WERI-Rb-1 (cell line): ENCODE results near the gene ITGA2.

Source experiments
- DNase-seq: peaks from one replicate; pipeline ENCODE4 v3.0.0-alpha.2; 2020
- H3K27ac ChIP-seq: fragments of 250-450 bp; sonication (Bioruptor Pico); 2 replicates; pipeline ENCODE4 v1.5.1; 2020; ENCODE audit warnings: mild to moderate bottlenecking, moderate library complexity
- H3K27me3 ChIP-seq: fragments of 250-450 bp; sonication (Bioruptor Pico); 2 replicates; pipeline ENCODE4 v1.5.1; 2021; ENCODE audit warnings: mild to moderate bottlenecking, low read depth, moderate library complexity; ENCODE audit not compliant: insufficient read depth, severe bottlenecking
- H3K36me3 ChIP-seq: fragments of 250-450 bp; sonication (Bioruptor Pico); 2 replicates; pipeline ENCODE4 v1.5.1; 2020; ENCODE audit warnings: mild to moderate bottlenecking, moderate library complexity
- H3K4me3 ChIP-seq: 2 replicates; pipeline ENCODE4 v1.5.1; 2011; ENCODE audit warnings: low read depth, mild to moderate bottlenecking, control low read depth, low read length
- H3K9me3 ChIP-seq: fragments of 250-450 bp; sonication (Bioruptor Pico); 2 replicates; pipeline ENCODE4 v1.5.1; 2021; ENCODE audit warnings: mild to moderate bottlenecking, moderate library complexity; ENCODE audit not compliant: severe bottlenecking
- TF ChIP-seq, protein P1 (sequence below): IDR thresholded peaks from 2 replicates; pipeline ENCODE4 v1.5.1; 2011; ENCODE audit warnings: low read depth, mild to moderate bottlenecking, control low read depth, inconsistent platforms, low read length

Gene ITGA2

DNA sequence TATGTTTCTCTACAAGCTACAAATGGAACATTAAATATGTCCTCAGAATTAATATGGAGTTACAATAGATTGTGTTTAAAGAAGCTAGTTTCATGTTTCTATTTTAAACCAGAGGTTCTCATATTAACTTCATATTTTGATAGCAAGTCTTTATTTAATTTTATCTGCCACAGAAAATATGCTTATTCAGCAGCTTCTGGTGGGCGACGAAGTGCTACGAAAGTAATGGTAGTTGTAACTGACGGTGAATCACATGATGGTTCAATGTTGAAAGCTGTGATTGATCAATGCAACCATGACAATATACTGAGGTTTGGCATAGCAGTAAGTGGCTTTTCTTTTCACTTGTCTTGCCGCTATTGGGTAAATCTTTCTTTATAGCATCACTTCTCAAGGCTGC, 66.2 kb downstream of the ITGA2 start:
- no peak for DNase-seq
- no peak overlapping the region for H3K4me3 ChIP-seq
- H3K27me3 ChIP-seq = no peaks in the 10 kb centered on the region
- no peaks in the 10 kb centered on the region for H3K36me3 ChIP-seq
- no peaks in the 10 kb centered on the region for H3K9me3 ChIP-seq
- TF ChIP-seq, protein P1, sequence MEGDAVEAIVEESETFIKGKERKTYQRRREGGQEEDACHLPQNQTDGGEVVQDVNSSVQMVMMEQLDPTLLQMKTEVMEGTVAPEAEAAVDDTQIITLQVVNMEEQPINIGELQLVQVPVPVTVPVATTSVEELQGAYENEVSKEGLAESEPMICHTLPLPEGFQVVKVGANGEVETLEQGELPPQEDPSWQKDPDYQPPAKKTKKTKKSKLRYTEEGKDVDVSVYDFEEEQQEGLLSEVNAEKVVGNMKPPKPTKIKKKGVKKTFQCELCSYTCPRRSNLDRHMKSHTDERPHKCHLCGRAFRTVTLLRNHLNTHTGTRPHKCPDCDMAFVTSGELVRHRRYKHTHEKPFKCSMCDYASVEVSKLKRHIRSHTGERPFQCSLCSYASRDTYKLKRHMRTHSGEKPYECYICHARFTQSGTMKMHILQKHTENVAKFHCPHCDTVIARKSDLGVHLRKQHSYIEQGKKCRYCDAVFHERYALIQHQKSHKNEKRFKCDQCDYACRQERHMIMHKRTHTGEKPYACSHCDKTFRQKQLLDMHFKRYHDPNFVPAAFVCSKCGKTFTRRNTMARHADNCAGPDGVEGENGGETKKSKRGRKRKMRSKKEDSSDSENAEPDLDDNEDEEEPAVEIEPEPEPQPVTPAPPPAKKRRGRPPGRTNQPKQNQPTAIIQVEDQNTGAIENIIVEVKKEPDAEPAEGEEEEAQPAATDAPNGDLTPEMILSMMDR = no peak
- H3K27ac ChIP-seq = no peak overlapping the region

- Histone ChIP-seq H3K4me3 (no peak overlapping the region), H3K27ac (no peak overlapping the region), H3K36me3 (no peaks in the 10 kb centered on the region), H3K9me3 (no peaks in the 10 kb centered on the region), H3K27me3 (no peaks in the 10 kb centered on the region)
- DNase-seq = no peak
- TF ChIP-seq, protein P1 = no peak
Measured at GRCh38 chr5:53059281-53059680, 70.1 kb downstream of the ITGA2 start.

GRCh38 chr5:53063176-53063575, 74.0 kb downstream of the ITGA2 start:
- no peak for DNase-seq
- H3K27ac ChIP-seq = no peak overlapping the region
- H3K4me3 ChIP-seq = no peak overlapping the region
- H3K27me3 ChIP-seq = no peaks in the 10 kb centered on the region
- TF ChIP-seq, protein P1 = no peak
- no peaks in the 10 kb centered on the region for H3K36me3 ChIP-seq
- H3K9me3 ChIP-seq = no peaks in the 10 kb centered on the region

GRCh38 chr5:53063791-53064190, 74.6 kb downstream of the ITGA2 start:
- no peaks in the 10 kb centered on the region for H3K9me3 ChIP-seq
- no peaks in the 10 kb centered on the region for H3K27me3 ChIP-seq
- DNase-seq = no peak
- H3K27ac ChIP-seq = no peak overlapping the region
- no peak overlapping the region for H3K4me3 ChIP-seq
- no peaks in the 10 kb centered on the region for H3K36me3 ChIP-seq
- TF ChIP-seq, protein P1 = no peak

DNA sequence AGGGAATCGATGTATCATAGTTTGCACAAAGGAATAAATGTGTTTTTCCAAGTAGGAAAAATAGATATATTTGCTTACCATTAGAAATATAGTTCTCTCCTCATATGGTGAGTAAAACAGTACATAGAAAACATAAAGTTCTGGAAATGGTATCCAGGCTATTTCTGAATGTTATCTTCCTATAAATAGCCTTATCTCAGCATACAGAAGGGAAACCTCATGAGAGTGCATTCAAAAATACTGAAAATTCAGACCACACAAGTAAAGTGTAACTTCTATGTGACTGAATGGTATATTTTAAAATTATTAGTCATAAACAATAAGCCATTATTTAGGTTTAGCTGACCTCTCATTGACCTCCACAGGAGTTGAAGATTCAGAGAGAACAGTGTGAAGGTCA, 76.9 kb downstream of the ITGA2 start:
- TF ChIP-seq, protein P1 = no peak
- H3K27me3 ChIP-seq = no peaks in the 10 kb centered on the region
- no peak overlapping the region for H3K27ac ChIP-seq
- H3K4me3 ChIP-seq = no peak overlapping the region
- DNase-seq = no peak
- no peaks in the 10 kb centered on the region for H3K36me3 ChIP-seq
- no peaks in the 10 kb centered on the region for H3K9me3 ChIP-seq

GRCh38 chr5:53067641-53068040, 78.5 kb downstream of the ITGA2 start:
- H3K36me3 ChIP-seq = no peaks in the 10 kb centered on the region
- DNase-seq = no peak
- no peak overlapping the region for H3K4me3 ChIP-seq
- H3K27me3 ChIP-seq = no peaks in the 10 kb centered on the region
- TF ChIP-seq, protein P1 = no peak
- H3K27ac ChIP-seq = no peak overlapping the region
- no peaks in the 10 kb centered on the region for H3K9me3 ChIP-seq
